ENCODE results near the gene FAIM.
A peak's percentile ranks its signal among the peaks of the same experiment; 100 is the strongest.
"Not testable (repeated sequence)": the region's sequence is repeated elsewhere in the genome, so short reads cannot be mapped to it uniquely, and the experiment has no call there.

FAIM gene

GRCh38 chr3:138593488-138594149 is 15.0 kb upstream of the FAIM start:
- H3K27ac ChIP-seq, result peak overlapping the region; percentile 87
- no peaks in the 10 kb centered on the region for H3K36me3 ChIP-seq (replicated peaks)
- in situ Hi-C loops (cut with HindIII; ENCODE audit: low pct_ligation_motif_present, low sequenced_read_pairs), result no loop called here
- no peak for DNase-seq
- no peak for TF ChIP-seq CTCF (IDR thresholded peaks at IDR 0.05; ENCODE audit: low read depth, low read length, missing control alignments)
- no peaks in the 10 kb centered on the region for H3K27me3 ChIP-seq (replicated peaks)
- H3K4me3 ChIP-seq (ENCODE audit: low read depth, low read length), result peak overlapping the region; percentile 89

DNA sequence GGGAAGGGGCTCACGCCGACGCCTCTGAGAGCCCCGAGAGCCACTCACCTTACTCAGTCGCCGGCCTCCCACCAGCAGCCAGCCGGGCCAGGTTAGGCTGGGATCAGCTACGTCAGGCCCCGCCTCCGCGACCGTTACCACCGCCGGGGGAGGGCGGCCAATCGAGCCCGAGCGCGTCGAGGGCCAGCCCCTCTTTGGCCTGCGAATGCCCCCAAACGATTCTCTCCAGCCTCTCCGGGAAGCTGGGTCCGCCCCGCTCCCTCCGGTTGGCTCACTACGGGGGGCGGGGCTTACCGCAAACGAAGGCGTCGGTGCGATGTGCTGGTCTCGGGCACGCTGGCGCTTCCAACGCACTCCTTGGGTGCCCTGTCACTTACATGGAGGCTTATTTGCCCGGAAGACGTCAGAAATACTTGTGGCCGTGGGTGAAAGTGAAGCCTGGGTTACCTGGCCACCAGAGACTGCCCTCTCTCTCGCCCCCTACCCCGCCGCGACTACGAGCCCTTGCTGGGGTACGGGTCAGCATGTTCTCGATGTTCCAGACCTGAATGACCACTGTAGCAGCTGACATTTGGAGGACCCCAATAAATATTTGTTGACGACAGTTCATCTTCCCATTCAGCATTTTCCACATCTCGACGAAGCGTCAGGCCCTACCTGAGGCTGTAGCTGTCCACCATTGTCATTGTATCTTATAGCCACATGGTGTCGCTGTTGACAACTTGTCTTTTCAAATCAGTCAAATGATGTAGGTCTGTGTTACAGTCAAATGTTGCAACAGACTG is 14.2 kb upstream of the FAIM start, which contains the start of gene CEP70:
TSS of gene CEP70 (minus strand) at position 111 of the 785 bp plus-strand sequence. CDS start 21,333 bp downstream, outside the sequence.
- TF ChIP-seq CTCF (IDR thresholded peaks at IDR 0.05; ENCODE audit: low read depth, low read length, missing control alignments), result peak; percentile 80
- Histone ChIP-seq H3K4me3 (ENCODE audit: low read depth, low read length) (peak within 1 kb of the TSS; percentile 89), H3K27ac (peak within 1 kb of the TSS; percentile 87), H3K36me3 (replicated peaks) (no peaks in the 10 kb centered on the region), H3K27me3 (replicated peaks) (no peaks in the 10 kb centered on the region)
- peak; percentile 87 for DNase-seq
- in situ Hi-C loops (cut with HindIII; ENCODE audit: low pct_ligation_motif_present, low sequenced_read_pairs), result no loop called here

- no peak for DNase-seq
- in situ Hi-C loops (cut with HindIII; ENCODE audit: low pct_ligation_motif_present, low sequenced_read_pairs), result no loop called here
- H3K36me3 ChIP-seq (replicated peaks), result no peaks in the 10 kb centered on the region
- H3K4me3 ChIP-seq (ENCODE audit: low read depth, low read length), result no peak overlapping the region
- TF ChIP-seq CTCF (IDR thresholded peaks at IDR 0.05; ENCODE audit: low read depth, low read length, missing control alignments), result no peak
- H3K27me3 ChIP-seq (replicated peaks), result no peaks in the 10 kb centered on the region
- no peak overlapping the region for H3K27ac ChIP-seq
Observed at GRCh38 chr3:138594935-138595610, 13.5 kb upstream of the FAIM start.

DNA sequence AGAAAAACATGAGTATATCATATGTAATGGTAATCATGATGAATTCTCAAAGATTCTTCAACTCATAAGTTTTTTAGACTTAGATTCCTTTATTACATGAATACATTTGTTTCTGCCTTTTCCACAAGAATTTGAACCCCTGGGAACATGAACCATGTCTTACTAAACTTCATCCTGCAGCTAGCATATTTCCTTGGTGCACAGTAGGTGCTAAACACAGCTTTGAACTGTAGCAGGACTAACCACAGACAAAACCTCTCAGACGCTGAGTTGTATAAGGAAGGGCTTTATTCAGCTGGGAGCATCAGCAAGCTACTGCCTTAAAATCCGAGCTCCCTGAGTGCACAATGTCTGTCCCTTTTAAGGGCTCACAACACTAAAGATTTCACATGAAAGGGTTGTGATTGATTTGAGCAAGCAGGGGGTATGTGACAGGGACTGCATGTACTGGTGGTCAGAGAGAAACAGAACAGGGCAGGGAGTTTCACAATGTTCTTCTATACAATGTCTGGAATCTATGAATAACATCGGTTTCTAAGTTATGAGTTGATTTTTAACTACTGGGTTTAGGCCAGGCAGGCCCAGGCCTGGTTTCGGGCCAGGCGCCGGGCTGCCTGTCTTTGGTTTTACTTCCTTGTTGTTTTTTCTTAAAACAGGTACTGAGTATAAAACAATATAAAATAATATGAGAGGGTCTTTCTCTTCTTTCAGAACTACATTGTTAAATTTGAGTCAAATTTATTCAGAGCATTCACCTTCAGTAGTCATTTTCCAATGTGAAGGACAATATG is 11.2 kb upstream of the FAIM start:
- H3K27me3 ChIP-seq (replicated peaks); H3K27ac ChIP-seq; H3K36me3 ChIP-seq (replicated peaks); in situ Hi-C loops (cut with HindIII; ENCODE audit: low pct_ligation_motif_present, low sequenced_read_pairs); DNase-seq; H3K4me3 ChIP-seq (ENCODE audit: low read depth, low read length): not testable (repeated sequence)

GRCh38 chr3:138598534-138598933 is 10.0 kb upstream of the FAIM start:
- TF ChIP-seq CTCF (IDR thresholded peaks at IDR 0.05; ENCODE audit: low read depth, low read length, missing control alignments), result no peak
- H3K27ac ChIP-seq, result no peak overlapping the region
- no peak for DNase-seq
- no peak overlapping the region for H3K4me3 ChIP-seq (ENCODE audit: low read depth, low read length)
- H3K27me3 ChIP-seq (replicated peaks), result no peaks in the 10 kb centered on the region
- H3K36me3 ChIP-seq (replicated peaks), result no peaks in the 10 kb centered on the region
- in situ Hi-C loops (cut with HindIII; ENCODE audit: low pct_ligation_motif_present, low sequenced_read_pairs), result no loop called here

All from brain microvascular endothelial cell (primary cell).